ENCODE results near the gene UNC13B. TPM values are rescaled to one million over a fixed set of nuclear protein-coding genes. Genes with fewer than 3 reads are reported as not detected.

UNC13B gene
- polyA plus RNA-seq, 1 experiment = 12.5 TPM

- no peak for TF ChIP-seq CTCF (IDR thresholded peaks at IDR 0.05; ENCODE audit: low read depth, low read length)
- H3K27me3 ChIP-seq (ENCODE audit: control insufficient read depth, insufficient read depth, low read length) = no peaks in the 10 kb centered on the region
- ChIA-PET POLR2A (no interaction called here), CTCF (no interaction called here)
- no peak overlapping the region for H3K4me3 ChIP-seq (ENCODE audit: low read depth, low read length)
- no peaks in the 10 kb centered on the region for H3K9me3 ChIP-seq (ENCODE audit: control insufficient read depth, insufficient read depth, low read length)
- H3K27ac ChIP-seq (ENCODE audit: low read depth, low read length) = no peak overlapping the region
- DNase-seq (ENCODE audit: low read depth, low spot score) = no peak
Measured at GRCh38 chr9:35254984-35255857, 93.4 kb downstream of the UNC13B start.

GRCh38 chr9:35257986-35258659 is 96.3 kb downstream of the UNC13B start:
- H3K4me3 ChIP-seq (ENCODE audit: low read depth, low read length) = no peak overlapping the region
- no peak for TF ChIP-seq CTCF (IDR thresholded peaks at IDR 0.05; ENCODE audit: low read depth, low read length)
- H3K9me3 ChIP-seq (ENCODE audit: control insufficient read depth, insufficient read depth, low read length) = no peaks in the 10 kb centered on the region
- no peak for DNase-seq (ENCODE audit: low read depth, low spot score)
- POLR2A ChIA-PET = no interaction called here
- H3K27ac ChIP-seq (ENCODE audit: low read depth, low read length) = no peak overlapping the region
- CTCF ChIA-PET = interaction anchor here (0.6 to 4.6 kb wide), 11 partner anchors 16 to 358 kb away, joined by 3 to 58 read pairs (median 10); partner anchors contain the start of genes ATOSB, PIGO and UNC13B
- no peaks in the 10 kb centered on the region for H3K27me3 ChIP-seq (ENCODE audit: control insufficient read depth, insufficient read depth, low read length)

GRCh38 chr9:35258660-35259474 is 97.1 kb downstream of the UNC13B start:
- Histone ChIP-seq H3K27me3 (ENCODE audit: control insufficient read depth, insufficient read depth, low read length) (no peaks in the 10 kb centered on the region), H3K27ac (ENCODE audit: low read depth, low read length) (no peak overlapping the region), H3K9me3 (ENCODE audit: control insufficient read depth, insufficient read depth, low read length) (no peaks in the 10 kb centered on the region), H3K4me3 (ENCODE audit: low read depth, low read length) (no peak overlapping the region)
- ChIA-PET POLR2A (no interaction called here), CTCF (interaction anchor here (0.6 to 4.6 kb wide), 37 partner anchors 9 to 359 kb away, joined by 3 to 58 read pairs (median 3); partner anchors contain the start of genes ATOSB, PIGO and UNC13B)
- peak; percentile 34 for DNase-seq (ENCODE audit: low read depth, low spot score)
- peak; percentile 85 for TF ChIP-seq CTCF (IDR thresholded peaks at IDR 0.05; ENCODE audit: low read depth, low read length)

- Histone ChIP-seq H3K9me3 (ENCODE audit: control insufficient read depth, insufficient read depth, low read length) (no peaks in the 10 kb centered on the region), H3K27ac (ENCODE audit: low read depth, low read length) (no peak overlapping the region), H3K4me3 (ENCODE audit: low read depth, low read length) (no peak overlapping the region), H3K27me3 (ENCODE audit: control insufficient read depth, insufficient read depth, low read length) (no peaks in the 10 kb centered on the region)
- ChIA-PET CTCF (interaction anchor here (0.5 to 4.6 kb wide), 8 partner anchors 96 to 1943 kb away, joined by 3 to 58 read pairs (median 10); partner anchors contain the start of gene ATOSB), POLR2A (no interaction called here)
- TF ChIP-seq CTCF (IDR thresholded peaks at IDR 0.05; ENCODE audit: low read depth, low read length) = no peak
- DNase-seq (ENCODE audit: low read depth, low spot score) = no peak
Measured at GRCh38 chr9:35260186-35260585, 98.4 kb downstream of the UNC13B start.

Data from AG04450 (cell line).